HG02938 (cell line): ENCODE results near the gene PPARG.

Experiments used
- ATAC-seq: cut with Tn5 transposase; IDR thresholded peaks from one replicate; pipeline ENCODE4 v1.9.1; 2021; ENCODE audit warnings: mild to moderate bottlenecking, moderate library complexity; ENCODE audit not compliant: unreplicated experiment

Gene PPARG

GRCh38 chr3:12308517-12308916 is 19.6 kb downstream of the PPARG start:
- ATAC-seq: no peak

DNA sequence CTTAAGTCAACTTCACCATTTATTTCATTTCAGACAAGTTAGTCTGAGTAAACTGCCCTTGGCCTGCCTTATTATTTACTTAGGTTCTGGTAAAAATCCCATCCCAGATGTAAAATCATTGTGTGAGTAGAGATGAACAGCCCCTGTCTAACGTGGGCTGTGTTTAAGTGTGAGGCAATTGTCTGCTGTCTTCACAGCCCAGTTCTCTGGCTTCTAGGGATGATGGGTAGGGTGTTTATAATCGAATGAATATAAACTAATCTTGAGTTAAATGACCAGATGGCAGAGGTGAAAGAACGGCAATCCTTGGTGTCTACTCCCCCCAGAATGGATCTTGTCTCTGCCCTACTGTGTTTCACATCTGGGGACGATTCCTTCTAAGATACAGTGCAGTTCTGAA is 20.8 kb downstream of the PPARG start:
- no peak for ATAC-seq

- ATAC-seq: no peak
Measured at GRCh38 chr3:12312010-12312409, 23.1 kb downstream of the PPARG start.

DNA sequence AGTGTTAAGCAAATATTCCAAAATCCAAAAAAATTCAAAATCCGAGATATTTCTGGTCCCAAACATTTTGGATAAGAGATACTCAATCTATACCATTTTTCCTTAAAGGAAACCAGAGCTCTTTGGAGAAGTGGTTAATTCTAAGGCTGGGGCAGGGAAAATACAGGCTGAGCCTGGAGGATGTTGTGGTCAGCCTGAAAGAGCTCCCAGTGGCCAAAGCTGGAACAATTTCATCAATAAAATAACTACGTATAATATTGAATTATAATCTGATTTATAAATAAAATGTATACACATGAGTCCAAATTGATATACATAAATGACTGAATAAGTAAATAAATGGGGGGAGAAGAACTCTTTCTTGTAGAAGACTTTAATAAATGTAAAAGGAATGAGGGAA is 24.6 kb downstream of the PPARG start:
- no peak for ATAC-seq

DNA sequence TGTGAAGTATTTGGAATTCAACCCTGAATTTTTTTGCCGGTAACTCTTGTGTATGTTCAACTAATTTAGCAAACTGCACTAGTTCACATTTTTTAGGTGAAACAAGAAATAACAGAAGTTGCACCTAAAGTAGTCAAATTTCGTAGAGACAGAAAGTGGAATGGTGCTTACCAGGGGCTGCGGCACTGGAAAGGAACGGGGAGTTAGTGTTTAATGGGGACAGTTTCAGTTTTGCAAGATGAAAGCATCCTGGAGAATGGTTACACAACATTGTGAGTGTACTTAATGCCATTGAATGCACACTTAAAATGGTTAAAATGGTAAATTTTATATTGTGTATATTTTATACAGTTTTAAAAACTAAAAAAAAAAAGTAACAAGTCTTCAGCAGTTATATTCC is 27.4 kb downstream of the PPARG start:
- no peak for ATAC-seq

DNA sequence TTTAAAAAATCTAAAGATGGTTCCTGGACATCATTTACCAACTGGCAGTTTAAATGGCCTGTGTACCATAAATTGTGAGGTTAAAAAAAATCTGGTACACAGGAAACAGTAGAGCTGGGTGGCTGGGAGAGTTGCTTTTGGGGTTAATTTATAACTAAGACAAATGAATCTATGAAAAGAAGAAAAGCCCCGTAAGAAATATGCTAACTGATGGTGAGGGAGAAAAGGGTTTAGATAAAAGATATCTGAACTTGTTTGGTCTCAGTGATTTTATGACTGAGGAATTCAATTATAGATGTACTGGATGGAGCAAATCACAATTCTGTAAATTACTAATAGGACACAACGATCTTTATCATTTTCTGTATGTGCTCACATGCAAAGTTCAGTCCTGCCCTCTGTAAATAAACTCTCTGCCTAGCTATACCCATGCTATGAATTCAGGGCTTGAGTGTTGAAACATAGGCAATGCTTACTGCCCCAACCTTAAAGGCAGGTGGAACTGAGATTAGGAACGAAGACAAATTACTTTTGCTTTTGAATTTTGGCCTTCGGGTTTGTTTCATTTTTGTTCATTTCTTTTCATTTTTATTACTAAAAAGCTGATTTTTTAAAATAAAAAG is 28.0 kb downstream of the PPARG start:
- ATAC-seq: peak; percentile 62

GRCh38 chr3:12317914-12318313 is 29.0 kb downstream of the PPARG start:
- no peak for ATAC-seq

GRCh38 chr3:12318758-12319621 is 30.1 kb downstream of the PPARG start:
- ATAC-seq: no peak

DNA sequence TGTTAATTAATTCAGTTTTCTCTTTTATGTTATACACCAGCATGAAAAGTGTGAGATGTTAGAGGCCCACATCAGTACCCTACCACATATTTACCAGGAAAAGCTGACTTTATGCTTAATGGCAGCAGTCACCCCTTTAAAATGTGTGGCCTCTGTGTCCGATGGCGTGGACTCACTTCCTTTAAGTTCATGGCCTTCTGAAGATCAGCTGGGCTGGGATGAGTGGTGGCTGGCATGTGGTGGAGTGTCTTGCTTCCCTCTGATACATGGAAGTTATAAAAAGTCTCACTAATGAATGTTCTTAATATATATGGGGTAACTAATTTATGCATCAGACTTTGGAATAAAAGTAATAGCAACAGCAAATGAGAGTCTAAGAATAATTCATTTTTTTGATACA is 32.1 kb downstream of the PPARG start:
- ATAC-seq: no peak

DNA sequence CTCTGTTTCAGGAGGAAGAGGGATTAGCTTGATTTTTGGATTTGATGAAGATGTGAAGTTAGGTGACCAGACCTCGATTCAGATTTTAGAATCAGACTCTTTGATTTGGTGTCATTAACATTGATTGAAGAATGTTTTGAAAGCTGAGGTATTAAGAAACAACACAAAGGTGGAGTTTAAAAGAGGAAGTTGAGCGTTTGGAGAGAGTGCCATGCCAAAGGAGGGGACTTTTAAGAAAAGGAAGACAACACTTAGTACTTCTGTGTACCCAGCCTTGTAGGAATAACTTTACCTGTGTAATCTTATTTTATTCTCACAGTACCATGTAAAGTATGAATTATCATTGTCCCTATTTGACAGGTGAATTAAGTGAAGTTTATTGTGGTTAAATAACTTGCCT is 34.4 kb downstream of the PPARG start:
- no peak for ATAC-seq

- no peak for ATAC-seq
Measured at GRCh38 chr3:12325586-12326515, 37.0 kb downstream of the PPARG start.

DNA sequence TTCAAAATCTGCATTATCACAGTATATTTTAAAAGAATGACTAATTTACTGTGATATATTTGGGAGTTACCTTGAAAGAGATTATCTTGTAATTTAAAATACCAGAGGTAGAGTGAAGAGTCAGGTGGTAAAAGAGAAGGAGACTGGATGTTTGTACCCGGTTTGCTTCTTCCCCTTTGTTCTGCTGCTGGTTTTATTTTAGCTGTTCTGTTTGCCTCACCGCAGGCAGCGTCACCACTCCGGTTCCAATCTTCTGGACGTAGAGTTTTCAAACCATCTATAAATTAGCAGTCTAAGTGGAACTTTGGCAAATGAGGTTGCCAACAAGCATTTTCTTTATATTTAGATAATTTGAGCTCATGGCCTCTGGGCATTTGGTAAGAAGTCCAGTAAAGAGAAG is 38.2 kb downstream of the PPARG start:
- no peak for ATAC-seq

DNA sequence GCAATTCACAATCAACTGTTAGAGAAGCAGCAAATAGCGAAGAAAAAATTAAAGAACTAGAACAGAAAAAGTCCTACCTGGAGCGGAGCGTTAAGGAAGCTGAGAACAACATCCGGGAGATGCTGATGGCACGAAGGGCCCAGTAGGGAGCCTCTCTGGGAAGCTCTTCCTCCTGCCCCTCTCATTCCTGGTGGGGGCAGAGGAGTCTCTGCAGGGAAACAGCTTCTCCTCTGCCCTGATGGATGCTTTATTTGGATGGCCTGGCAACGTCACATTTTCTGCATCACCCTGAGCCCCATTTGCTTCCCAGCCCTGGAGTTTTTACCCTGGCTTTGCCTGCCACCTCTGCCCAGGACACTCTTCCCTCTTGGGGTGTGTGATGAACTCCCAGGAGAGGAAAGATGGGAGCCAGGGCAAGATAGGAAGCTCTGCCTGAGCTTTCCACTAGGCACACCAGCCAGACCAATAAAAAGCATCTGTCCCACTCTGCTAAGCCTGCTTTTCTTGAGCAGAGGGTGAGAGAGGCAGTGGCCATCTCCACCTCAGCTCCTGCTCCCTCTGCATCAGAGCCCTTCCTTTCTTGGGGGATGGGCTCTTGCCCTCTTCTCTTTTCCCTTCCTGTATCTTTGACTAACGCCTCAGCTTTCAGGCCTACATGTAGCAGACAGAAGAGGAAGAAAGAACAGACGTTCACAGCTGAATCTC is 39.4 kb downstream of the PPARG start:
- no peak for ATAC-seq

DNA sequence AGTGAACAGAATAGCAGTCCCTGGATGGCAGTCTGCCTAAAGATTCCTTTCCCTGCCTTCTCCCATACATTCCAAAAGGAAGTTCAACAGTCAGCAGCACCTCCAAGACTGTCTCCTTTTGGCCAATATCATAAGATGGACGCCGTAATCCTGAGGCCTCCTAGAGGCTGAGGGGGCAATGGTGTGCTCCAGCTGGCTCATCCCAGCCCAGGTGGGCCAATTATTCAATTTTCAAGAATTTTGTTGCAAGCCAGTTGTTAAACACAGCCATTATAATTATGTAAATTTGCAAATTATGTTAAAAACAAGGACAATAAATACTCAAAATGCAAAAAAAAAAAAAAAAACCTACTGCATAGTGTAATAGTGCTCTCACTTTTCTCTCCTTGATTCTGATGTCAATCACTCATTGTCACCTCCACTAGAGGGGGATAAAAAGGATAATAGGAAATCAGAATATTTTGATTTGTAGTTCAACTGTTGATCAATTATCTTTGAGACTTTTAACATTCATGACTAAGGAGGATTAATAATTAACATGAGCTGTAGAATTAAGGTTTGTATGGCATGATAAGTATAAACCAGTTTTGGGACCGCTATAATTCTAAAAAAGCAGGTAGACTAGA is 40.1 kb downstream of the PPARG start:
- no peak for ATAC-seq

- ATAC-seq: no peak
Measured at GRCh38 chr3:12334786-12335185, 45.9 kb downstream of the PPARG start.

DNA sequence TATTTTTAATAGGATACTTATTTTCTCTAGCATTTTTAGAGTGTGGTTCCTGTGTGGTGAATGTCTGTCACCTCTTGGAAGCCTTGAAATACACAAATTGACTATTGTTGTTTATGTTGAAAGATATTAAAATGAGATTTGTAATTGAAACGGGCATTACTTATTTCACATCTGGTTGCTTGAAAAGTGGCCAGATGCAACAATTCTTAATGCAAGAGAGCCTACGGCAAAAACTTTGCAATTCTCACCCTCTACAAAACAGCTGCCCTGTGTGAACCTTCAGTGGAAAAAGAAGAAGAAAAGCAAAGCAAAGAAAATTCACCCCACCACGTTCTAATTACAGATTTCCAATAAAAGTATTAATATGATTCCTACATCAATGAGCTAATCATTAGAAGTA is 46.6 kb downstream of the PPARG start:
- ATAC-seq: no peak

DNA sequence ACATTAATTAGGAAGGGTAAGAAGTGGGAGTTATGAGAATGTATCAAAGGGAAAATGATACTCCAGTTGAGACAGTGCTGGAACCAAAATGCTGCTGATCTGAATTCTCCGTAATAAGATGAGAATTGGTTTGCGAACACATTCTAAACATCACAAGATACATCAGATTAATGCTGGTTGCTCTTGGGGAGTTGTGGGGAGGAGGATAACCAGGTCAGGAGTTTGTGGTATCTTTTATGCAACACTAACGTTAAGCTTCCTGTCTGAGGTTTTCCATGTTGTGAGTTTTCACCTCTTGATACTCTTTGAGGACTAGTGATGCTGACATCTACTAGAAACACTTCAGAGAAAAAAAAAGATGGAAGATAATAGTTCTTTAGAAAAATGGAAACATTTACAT is 47.2 kb downstream of the PPARG start:
- no peak for ATAC-seq

DNA sequence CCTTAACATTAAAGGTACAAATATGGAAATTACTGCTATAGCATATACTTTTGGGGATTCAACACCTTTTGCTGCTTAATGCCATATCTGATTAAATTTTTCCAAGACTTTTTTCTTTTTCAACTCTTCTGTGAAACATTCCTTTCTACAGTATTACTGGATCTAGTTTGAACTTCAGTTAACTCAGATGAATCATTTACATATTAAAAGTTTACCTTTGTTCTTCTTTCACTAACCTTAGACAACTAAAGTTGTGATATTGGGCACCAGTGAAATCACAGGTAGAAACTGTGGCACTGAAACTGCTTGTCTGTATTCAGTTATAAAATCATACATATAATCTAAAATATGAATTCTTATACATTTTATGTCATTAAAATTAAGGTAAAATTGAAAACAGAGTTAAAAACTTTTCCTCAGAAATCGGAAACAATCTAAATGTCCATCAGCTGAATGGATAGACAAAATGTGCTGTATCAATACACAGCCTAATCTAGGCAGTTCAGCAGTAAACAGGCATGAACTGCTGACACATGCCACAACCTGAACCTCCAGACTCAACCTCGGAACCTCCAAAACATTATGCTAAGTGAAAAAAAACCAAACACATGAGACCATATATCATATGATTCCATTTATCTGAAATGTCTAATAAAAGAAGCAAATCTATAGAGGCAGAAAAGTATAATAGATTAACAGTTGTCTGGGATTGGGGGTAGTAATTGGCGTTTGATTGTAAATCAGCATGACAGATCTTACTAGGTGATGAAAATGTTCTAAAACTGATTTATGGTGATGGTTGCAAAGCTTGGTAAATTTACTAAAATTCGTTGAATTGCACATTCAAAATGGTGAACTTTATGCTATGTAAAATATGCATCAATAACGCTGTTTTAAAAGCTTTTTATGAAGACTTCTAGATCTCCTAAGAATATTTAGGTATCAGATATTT is 50.0 kb downstream of the PPARG start:
- no peak for ATAC-seq
